Ovary (tissue), 9 donors: Measurements from ENCODE around the gene IL5RA. TPM values are rescaled to one million over a fixed set of nuclear protein-coding genes. Genes with fewer than 3 reads are reported as not detected.

Source experiments
- DNase-seq, 5 donors: peaks; one replicate each; pipeline ENCODE4 v3.0.0-alpha.2; 2019 to 2020
- H3K27ac ChIP-seq, 2 donors: fragments of 200-600 bp; one replicate each; pipeline versions ENCODE4 v1.5.1 to v1.8.0; 2019 to 2022
- H3K27me3 ChIP-seq: fragments of 200-600 bp; one replicate; pipeline ENCODE4 v1.8.0; 2022
- H3K36me3 ChIP-seq: fragments of 200-600 bp; sonication (generic); one replicate; pipeline ENCODE4 v1.5.1; 2019
- H3K4me1 ChIP-seq: one replicate; pipeline ENCODE4 v1.8.1; 2013; ENCODE audit warnings: mild to moderate bottlenecking, moderate library complexity; ENCODE audit not compliant: insufficient read depth
- H3K4me3 ChIP-seq: fragments of 200-600 bp; sonication (generic); one replicate; pipeline ENCODE4 v1.5.1; 2017
- H3K9me3 ChIP-seq, 2 donors: fragments of 200-600 bp in 1 of 2; sonication (generic) in 1 of 2; one replicate each; pipeline versions ENCODE4 v1.5.1 to v1.8.1; 2013 to 2019; ENCODE audit warnings: mild to moderate bottlenecking in 1 of 2, moderate library complexity in 1 of 2
- EP300 ChIP-seq: sonication (generic); formaldehyde crosslinking; IDR thresholded peaks from one replicate; pipeline ENCODE4 v1.6.1; 2017; ENCODE audit warnings: antibody characterized with exemption
- POLR2A ChIP-seq: fragments of 450-650 bp; IDR thresholded peaks from one replicate; pipeline ENCODE4 v1.6.1; 2017; ENCODE audit warnings: antibody characterized with exemption, mild to moderate bottlenecking, moderate library complexity
- WGBS, 3 donors: extraction: QIAGEN DNeasy Blood & Tissue Kit in 1 of 3; methylation state at CpG; one replicate each; pipeline versions ENCODE4 v1.1.5 to v1.1.7; 2013 to 2017; 5-methylcytosine and 5-hydroxymethylcytosine counted together
- intact Hi-C, 4 donors: fragments of 100-400 bp; cut with DNase I; formaldehyde crosslinking; loops; one replicate each; pipeline versions ENCODE4 v1.11.0 to v1.15.1; 2022 to 2023
- polyA plus RNA-seq, 2 donors: library from polyadenylated mRNA; stranded (reverse); fragments of 200-250 nt in 1 of 2; fragments of 350-450 nt in 1 of 2; fragmentation: Illumina TruSeq in 1 of 2; extraction: RNeasy Lipid Tissue Mini Kit (QIAGEN cat#74804) in 1 of 2; gene quantifications; one replicate each; pipeline ENCODE4 v1.2.3, GENCODE V29; 2013 to 2014
- total RNA-seq, 7 donors: library from RNA; depleted of rRNA in 2 of 7; stranded (reverse); fragments of >200 nt in 2 of 7; fragmentation: NEBNext Ultra II Directional in 3 of 7; extraction: Animal tissue kit (Norgen Biotek cat#: 25700) in 3 of 7; gene quantifications; one replicate each; pipeline versions ENCODE4 v1.1.0 to v1.2.4, GENCODE V29; 2016 to 2023
- TF ChIP-seq, protein P1 (sequence below), 3 donors: fragments of 450-650 bp in 2 of 3; fragments of 200-600 bp in 1 of 3; IDR thresholded peaks; one replicate each; pipeline versions ENCODE4 v1.5.1 to v1.8.0; 2016 to 2022; ENCODE audit warnings: antibody characterized with exemption in 3 of 3, mild to moderate bottlenecking in 1 of 3
- donor health status: DM: no; HTN: no; CAD: no; lungs with moderate emphysema.
- donor health status: DM: no; HTN: no; CAD: no.
- donor health status: Bipolar disorder and iron deficiency.
- donor health status: DM: yes; HTN: yes; CAD: no.
- donor health status: DM: no; HTN: no; CAD: no.
- donor health status: DM: yes; HTN: yes; CAD: no.

The IL5RA gene
- total and polyA plus RNA-seq, 9 donors = 0.07 to 7.9 (median 0.99) TPM; not detected in 2

- Histone ChIP-seq H3K36me3 (no peaks in the 10 kb centered on the region), H3K9me3 (no peaks in the 10 kb centered on the region), H3K27me3 (no peaks in the 10 kb centered on the region), H3K4me1 (no peaks in the 10 kb centered on the region), H3K4me3 (no peak overlapping the region), H3K27ac (no peak overlapping the region)
- DNase-seq = no peak
- 89 to 90% (median 89%) methylated on average over 25 of the region's 25 CpGs for WGBS, 3 donors
- no peak for TF ChIP-seq POLR2A
- no peak for TF ChIP-seq EP300
- TF ChIP-seq, protein P1, sequence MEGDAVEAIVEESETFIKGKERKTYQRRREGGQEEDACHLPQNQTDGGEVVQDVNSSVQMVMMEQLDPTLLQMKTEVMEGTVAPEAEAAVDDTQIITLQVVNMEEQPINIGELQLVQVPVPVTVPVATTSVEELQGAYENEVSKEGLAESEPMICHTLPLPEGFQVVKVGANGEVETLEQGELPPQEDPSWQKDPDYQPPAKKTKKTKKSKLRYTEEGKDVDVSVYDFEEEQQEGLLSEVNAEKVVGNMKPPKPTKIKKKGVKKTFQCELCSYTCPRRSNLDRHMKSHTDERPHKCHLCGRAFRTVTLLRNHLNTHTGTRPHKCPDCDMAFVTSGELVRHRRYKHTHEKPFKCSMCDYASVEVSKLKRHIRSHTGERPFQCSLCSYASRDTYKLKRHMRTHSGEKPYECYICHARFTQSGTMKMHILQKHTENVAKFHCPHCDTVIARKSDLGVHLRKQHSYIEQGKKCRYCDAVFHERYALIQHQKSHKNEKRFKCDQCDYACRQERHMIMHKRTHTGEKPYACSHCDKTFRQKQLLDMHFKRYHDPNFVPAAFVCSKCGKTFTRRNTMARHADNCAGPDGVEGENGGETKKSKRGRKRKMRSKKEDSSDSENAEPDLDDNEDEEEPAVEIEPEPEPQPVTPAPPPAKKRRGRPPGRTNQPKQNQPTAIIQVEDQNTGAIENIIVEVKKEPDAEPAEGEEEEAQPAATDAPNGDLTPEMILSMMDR (IDR thresholded peaks at IDR 0.05) = no peak
- intact Hi-C loops = no loop called here
Observed at GRCh38 chr3:3038201-3038991, 71.8 kb downstream of the IL5RA start.

DNA sequence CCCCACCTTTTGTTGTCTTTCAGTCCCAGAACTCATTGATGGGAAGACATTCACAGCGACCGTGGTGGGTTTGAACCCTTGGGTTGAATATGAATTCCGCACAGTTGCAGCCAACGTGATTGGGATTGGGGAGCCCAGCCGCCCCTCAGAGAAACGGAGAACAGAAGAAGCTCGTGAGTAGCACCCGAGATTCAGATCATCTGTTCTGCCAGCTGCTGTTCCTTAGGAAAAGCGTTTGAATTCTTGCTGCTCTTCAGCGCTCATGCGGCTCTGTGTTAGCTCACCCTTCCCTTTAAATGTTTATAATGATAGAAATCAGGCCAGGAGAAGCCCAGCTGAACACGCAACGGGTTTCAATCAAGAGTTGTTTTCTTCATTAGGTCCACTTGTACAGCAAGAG, 73.0 kb downstream of the IL5RA start:
- Histone ChIP-seq H3K4me1 (no peaks in the 10 kb centered on the region), H3K27ac (no peak overlapping the region), H3K36me3 (no peaks in the 10 kb centered on the region), H3K4me3 (no peak overlapping the region), H3K9me3 (no peaks in the 10 kb centered on the region), H3K27me3 (no peaks in the 10 kb centered on the region)
- TF ChIP-seq, protein P1 (IDR thresholded peaks at IDR 0.05) = no peak
- no peak for TF ChIP-seq EP300
- TF ChIP-seq POLR2A = no peak
- 87 to 91% (median 90%) methylated on average over 13 of the region's 13 CpGs for WGBS, 3 donors
- no peak for DNase-seq
- intact Hi-C loops = no loop called here

DNA sequence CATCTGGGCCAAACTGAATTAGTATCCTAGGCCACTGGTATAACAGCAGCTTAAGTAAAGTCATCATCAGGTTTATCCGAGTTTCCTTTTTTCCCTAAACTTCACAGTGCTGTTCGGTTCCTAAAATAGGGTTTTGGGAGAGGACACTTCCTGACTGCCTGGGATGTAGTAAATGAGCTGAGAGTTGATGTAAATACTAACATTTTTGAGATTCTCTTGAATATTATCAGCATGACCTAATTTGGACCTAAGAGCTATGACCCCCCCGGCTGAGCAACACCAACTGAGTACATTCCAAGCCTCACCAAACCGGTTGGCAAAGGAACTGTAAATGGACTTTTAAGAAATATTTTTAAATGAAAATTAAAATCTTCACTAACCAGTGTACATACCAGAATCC, 78.8 kb downstream of the IL5RA start:
- DNase-seq = no peak
- Histone ChIP-seq H3K36me3 (no peaks in the 10 kb centered on the region), H3K27me3 (no peaks in the 10 kb centered on the region), H3K4me1 (no peaks in the 10 kb centered on the region), H3K4me3 (no peak overlapping the region), H3K27ac (no peak overlapping the region), H3K9me3 (no peaks in the 10 kb centered on the region)
- intact Hi-C loops = no loop called here
- TF ChIP-seq, protein P1 (IDR thresholded peaks at IDR 0.05) = no peak
- TF ChIP-seq POLR2A (no peak), EP300 (no peak)
- whole genome bisulfite sequencing, 3 donors = 15 to 39% (median 23%) methylated on average over 4 of the region's 4 CpGs

DNA sequence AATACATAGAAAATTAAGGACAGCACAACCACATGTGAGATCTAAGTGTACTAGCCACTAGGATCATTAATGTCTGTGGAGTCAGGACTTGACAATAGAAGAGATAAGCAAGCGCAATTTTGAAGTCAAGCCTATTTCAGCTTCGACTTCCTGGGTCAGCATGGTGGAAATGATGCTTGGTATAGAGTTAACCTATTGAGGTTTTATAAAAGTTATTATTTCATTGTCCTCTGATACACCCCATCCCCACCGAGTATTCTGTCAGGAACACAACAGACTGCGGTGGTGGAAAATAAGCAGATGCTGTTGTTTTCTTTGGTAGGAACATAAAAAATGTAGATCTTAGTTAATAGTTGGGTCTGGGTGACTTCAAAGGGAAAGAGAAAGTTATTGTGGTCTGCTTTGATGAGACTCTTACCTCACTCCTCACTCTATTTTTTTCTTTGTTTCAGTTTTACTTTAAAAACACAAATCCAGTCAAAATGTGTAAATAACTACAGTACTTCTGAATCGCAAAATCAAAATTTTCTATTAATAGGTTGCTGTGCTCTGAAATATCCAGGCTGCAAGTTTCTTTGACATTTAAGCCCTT, 82.1 kb downstream of the IL5RA start:
- Histone ChIP-seq H3K27me3 (no peaks in the 10 kb centered on the region), H3K9me3 (no peaks in the 10 kb centered on the region), H3K27ac (no peak overlapping the region), H3K4me3 (no peak overlapping the region), H3K36me3 (no peaks in the 10 kb centered on the region), H3K4me1 (no peaks in the 10 kb centered on the region)
- DNase-seq = no peak
- 39 to 57% (median 46%) methylated on average over 5 of the region's 5 CpGs for WGBS, 3 donors
- TF ChIP-seq EP300 = no peak
- TF ChIP-seq, protein P1 (IDR thresholded peaks at IDR 0.05) = no peak
- no peak for TF ChIP-seq POLR2A
- intact Hi-C loops = no loop called here
